Right renal pelvis (tissue), 4 donors: Measurements from ENCODE around the gene TRABD2B. TPM values are rescaled to one million over a fixed set of nuclear protein-coding genes. Genes with fewer than 3 reads are reported as not detected.

Experiments
- DNase-seq, 4 donors: peaks; one replicate each; pipeline ENCODE4 v3.0.0-alpha.2; 2013; ENCODE audit warnings: low read depth in 4 of 4, low spot score in 3 of 4, missing footprints in 1 of 4
- polyA plus RNA-seq, 4 donors: library from polyadenylated mRNA; unstranded; fragments of 120-200 nt; gene quantifications; one replicate each; pipeline ENCODE4 v1.2.1, GENCODE V29; 2013; ENCODE audit not compliant: insufficient read length in 4 of 4

Gene TRABD2B
- polyA plus RNA-seq, 4 donors = 15.3 to 25.8 (median 22.0) TPM

GRCh38 chr1:47940326-47940725, 56.9 kb downstream of the TRABD2B start:
- DNase-seq = no peak

- DNase-seq = no peak
These were observed 58.7 kb downstream of the TRABD2B start for GRCh38 chr1:47938520-47938919.

DNA sequence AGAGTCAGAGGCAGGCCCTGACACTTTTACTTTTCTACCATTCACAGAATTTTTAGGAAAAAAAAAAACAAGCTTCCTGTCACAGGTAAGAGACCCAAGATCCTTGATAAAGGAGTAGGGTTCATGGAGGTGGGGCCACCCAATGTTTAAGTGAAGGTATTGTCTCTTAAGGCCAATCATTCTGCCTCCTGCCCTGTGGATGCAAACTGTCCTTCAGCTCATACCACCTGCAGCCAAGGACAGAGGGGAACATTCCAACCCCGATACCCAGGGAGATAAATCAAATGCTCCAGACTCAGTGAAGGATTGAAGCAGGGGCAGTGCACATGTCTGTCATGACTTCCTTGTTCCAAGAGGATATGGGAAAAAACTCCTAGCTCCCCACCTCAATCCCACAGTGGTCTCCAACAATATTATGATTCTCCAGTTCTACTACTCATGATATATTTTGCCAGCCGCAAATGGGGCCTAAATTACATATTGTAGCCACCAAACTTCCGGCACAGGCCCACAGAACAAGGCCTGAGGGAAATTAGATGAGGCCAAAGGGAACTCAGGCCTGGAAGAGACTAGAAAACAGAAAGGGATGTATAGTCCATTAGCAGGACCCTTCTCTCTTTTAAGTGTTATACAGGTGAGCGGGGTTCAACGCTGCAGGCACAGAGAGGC, 59.5 kb downstream of the TRABD2B start:
- no peak for DNase-seq

DNA sequence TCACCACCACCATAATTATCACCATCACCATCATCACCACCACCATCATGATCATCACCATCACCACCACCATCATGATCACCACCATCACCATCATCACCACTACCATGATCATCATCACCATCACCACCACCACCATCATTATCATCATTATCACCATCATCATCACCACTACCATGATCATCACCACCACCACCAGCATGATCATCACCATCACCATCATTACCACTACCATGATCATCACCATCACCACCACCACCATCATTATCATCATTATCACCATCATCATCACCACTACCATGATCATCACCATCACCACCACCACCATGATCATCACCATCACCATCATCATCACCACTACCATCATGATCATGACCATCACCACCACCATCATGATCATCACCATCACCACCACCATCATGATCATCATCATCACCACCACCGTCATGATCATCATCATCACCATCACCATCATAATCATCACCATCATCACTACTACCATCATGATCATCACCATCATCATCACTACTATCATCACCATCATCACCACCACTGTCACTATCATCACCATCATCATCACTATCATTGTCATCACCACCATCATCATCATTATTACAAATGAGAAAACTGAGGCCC, 60.2 kb downstream of the TRABD2B start:
- DNase-seq = no peak

- DNase-seq = no peak
These were observed 61.3 kb downstream of the TRABD2B start for GRCh38 chr1:47935856-47936255.

DNA sequence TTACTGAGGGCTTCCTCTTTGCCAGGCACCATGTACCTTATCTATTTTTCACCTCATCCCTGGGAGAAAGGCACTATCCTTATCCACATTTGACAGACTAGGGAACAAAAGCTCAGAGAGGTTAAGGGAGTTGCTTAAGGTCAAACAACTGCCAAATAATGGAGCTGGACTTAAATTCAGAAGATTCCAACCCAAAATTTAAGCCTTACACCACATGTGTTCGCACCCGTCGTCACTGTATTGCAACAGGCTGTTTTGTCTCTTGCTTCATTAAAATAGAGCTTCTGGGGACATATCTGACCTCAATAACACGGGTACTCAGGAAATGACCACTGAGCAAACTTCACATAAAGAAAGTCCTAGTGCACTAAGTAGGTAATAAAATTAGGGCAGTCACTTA, 62.0 kb downstream of the TRABD2B start:
- no peak for DNase-seq

GRCh38 chr1:47934243-47934805, 62.9 kb downstream of the TRABD2B start:
- DNase-seq = peak in 2 of 4 donors; percentile 44 to 49

GRCh38 chr1:47932743-47933142, 64.4 kb downstream of the TRABD2B start:
- DNase-seq = no peak

DNA sequence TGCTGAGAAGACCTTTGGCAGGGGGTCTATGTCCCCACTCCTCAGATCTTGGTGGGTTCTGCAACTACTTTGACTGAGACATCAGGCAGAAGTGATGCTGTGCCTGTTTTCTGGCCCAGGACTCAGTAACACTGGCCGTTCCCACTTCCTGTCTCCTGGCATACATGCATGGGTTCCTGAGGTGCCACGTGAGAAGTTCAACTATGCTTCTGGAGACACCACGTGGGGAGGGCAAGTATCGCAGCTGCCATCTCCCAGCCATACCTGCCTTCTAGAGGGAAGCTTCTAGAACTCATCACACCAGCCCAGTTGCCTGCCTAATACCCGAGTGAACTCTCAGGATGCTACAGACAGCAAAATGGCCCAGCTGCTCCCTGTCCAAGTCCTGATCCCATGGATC, 65.8 kb downstream of the TRABD2B start:
- no peak for DNase-seq

- no peak for DNase-seq
These were observed 66.9 kb downstream of the TRABD2B start for GRCh38 chr1:47930210-47930840.

- no peak for DNase-seq
These were observed 70.0 kb downstream of the TRABD2B start for GRCh38 chr1:47927165-47927564.

DNA sequence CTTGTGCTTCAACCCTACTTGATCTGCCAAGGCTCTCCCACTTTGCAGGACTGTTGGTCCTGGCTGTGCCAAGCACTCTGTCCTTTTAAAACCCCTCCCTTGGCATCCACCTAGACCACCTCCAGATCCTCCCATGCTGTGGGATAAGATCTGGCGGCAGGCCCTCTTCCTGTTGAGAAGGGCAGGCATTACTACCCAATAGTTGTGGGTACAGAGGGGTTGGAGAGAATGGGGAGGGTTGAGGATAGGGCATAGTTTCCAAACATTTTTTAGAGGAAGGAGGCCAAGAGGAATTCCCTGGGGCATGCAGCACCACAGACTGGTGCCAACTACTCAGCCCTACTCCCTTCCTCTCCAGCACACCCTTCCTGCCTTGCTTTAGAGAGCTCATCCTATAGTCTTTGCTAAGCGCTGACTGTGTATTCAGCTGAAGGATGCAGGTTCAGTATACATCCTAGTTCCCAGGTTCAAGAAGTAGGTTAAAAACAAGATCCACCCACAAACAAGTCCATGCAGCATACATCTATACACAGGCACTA, 70.7 kb downstream of the TRABD2B start:
- DNase-seq = no peak

GRCh38 chr1:47924270-47925048, 72.7 kb downstream of the TRABD2B start:
- no peak for DNase-seq

DNA sequence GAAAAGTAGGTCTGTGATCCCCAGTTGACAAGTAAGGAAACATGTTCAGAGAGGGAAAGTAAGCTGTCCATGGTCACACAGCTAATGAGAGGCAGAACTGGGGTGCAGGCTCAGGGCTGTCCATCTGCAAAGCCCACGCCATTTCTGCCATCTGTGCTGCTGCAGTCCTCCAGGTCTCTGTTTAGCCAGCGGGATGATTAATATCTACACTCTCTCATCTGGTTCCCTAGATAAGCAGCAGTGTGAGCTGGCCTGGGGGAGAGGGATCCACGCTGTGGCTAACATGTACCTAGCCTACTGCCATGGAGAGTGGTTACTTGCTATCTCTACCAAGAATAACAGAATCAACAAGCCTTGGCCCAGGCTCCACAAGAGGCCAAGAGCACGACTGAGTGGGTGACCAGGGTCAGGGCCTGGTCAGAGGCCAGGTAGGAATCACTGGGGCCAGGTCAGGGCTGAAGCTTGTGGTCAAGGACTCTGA, 75.2 kb downstream of the TRABD2B start:
- DNase-seq = no peak

GRCh38 chr1:47919113-47919833, 77.9 kb downstream of the TRABD2B start:
- no peak for DNase-seq

DNA sequence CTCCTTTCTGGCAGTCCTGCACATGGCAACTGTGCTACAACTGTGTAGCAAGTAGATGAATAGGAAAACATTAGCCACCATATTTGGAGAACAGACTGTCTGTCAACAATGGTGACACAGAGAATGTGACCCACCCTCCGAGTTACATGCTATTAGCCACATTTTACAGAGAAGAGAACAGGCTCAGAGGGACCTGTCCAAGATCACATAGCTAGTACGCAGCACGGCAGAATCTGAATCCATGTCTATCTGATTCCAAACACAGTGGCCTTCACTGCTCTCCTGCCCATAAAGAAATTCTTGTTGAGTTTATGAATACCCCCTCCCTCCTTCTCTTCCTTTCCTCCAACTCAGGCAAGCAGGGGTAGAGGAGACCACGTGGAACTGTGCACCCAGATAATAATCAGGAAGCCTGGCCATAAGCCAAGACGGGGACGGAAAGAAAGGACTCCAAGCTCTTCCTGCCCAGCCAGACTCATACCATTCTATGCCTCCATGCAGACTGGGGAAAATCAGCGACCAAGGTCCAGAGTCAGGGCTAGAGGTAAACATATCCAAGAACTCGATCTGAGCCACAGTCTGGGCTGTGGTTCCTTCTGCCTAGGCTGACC, 78.8 kb downstream of the TRABD2B start:
- peak in 1 of 4 donors; percentile 29 for DNase-seq

DNA sequence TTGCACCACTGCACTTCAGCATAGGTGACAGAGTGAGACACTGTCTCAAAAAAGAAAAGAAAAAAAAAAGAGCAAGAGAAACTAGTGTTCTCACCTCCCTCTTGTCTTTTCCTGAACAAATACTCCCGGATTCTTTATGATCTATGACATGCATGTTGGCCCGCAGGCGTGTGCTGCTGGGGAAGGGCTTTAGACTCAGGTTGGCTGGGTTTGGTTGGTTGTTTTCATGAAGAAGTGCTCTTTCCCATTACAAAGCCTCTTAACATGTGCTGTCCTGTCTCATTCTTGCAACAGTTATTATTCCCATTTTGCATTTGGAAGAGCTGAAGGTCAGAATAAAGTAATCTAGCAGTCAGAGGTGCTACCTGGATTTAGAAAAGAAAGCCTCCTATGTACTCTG, 79.5 kb downstream of the TRABD2B start:
- no peak for DNase-seq

GRCh38 chr1:47915677-47916353, 81.4 kb downstream of the TRABD2B start:
- no peak for DNase-seq
